K562 (cell line): ENCODE results near the gene TXNDC9. TPM values are rescaled to one million over a fixed set of nuclear protein-coding genes. Genes with fewer than 3 reads are reported as not detected.
A peak's percentile ranks its signal among the peaks of the same experiment; 100 is the strongest.

Experiments
- CUX1 ChIP-seq: fragments of 200-800 bp; sonication (Bioruptor generic); IDR thresholded peaks from 2 replicates; pipeline ENCODE4 v1.6.1; 2016; ENCODE audit warnings: missing genetic modification characterization, missing compliant biosample characterization
- E2F3 ChIP-seq: fragments of 250-450 bp; sonication (Bioruptor Pico); IDR thresholded peaks from 2 replicates; pipeline ENCODE4 v1.4.0; 2020; ENCODE audit warnings: mild to moderate bottlenecking
- ESRRA ChIP-seq: fragments of 450-650 bp; IDR thresholded peaks from 2 replicates; pipeline ENCODE4 v1.6.1; 2014; ENCODE audit warnings: low read depth, mild to moderate bottlenecking, moderate library complexity, borderline replicate concordance
- HOXB6 ChIP-seq: fragments of 250-450 bp; sonication (Bioruptor Pico); IDR thresholded peaks from 2 replicates; pipeline ENCODE4 v1.5.1; 2022; ENCODE audit warnings: mild to moderate bottlenecking, borderline replicate concordance
- MCM5 ChIP-seq: fragments of 450-650 bp; IDR thresholded peaks from 2 replicates; pipeline ENCODE4 v1.6.1; 2016; ENCODE audit warnings: low read depth
- MEF2D ChIP-seq: conservative IDR thresholded peaks from 2 replicates; pipeline ENCODE4 v1.6.1; 2016; ENCODE audit warnings: low read depth, missing genetic modification characterization, missing compliant biosample characterization
- MXD1 ChIP-seq: fragments of 250-450 bp; sonication (Bioruptor Pico); IDR thresholded peaks from 2 replicates; pipeline ENCODE4 v1.8.0; 2021; ENCODE audit warnings: borderline replicate concordance, mild to moderate bottlenecking, moderate library complexity; ENCODE audit not compliant: poor library complexity, severe bottlenecking
- STAT5A ChIP-seq: IDR thresholded peaks from 2 replicates; pipeline ENCODE4 v1.6.1; 2012; ENCODE audit warnings: low read length, inconsistent platforms, borderline replicate concordance
- TAF15 ChIP-seq: fragments of 200-400 bp; formaldehyde crosslinking; IDR thresholded peaks from 2 replicates; pipeline ENCODE4 v1.6.1; 2017; ENCODE audit warnings: mild to moderate bottlenecking, low read depth, low read length, moderate library complexity
- TFAP4 ChIP-seq: sonication (generic); formaldehyde crosslinking; IDR thresholded peaks from 2 replicates; pipeline ENCODE4 v1.8.0; 2022; ENCODE audit warnings: missing genetic modification reagents, mild to moderate bottlenecking, moderate library complexity, borderline replicate concordance
- ZNF124 ChIP-seq: sonication (generic); formaldehyde crosslinking; IDR thresholded peaks from 2 replicates; pipeline ENCODE4 v1.8.1; 2022; ENCODE audit warnings: missing genetic modification reagents
- ZNF174 ChIP-seq: fragments of 250-450 bp; sonication (Bioruptor Pico); IDR thresholded peaks from 2 replicates; pipeline ENCODE4 v1.4.0; 2020; ENCODE audit warnings: mild to moderate bottlenecking
- ZNF184 ChIP-seq: sonication (generic); formaldehyde crosslinking; IDR thresholded peaks from 2 replicates; pipeline ENCODE4 v1.5.0; 2020; ENCODE audit warnings: missing genetic modification reagents
- ZNF311 ChIP-seq: fragments of 250-450 bp; sonication (Bioruptor Pico); IDR thresholded peaks from 2 replicates; pipeline ENCODE4 v1.4.0; 2020; ENCODE audit warnings: mild to moderate bottlenecking, moderate library complexity
- ZNF639 ChIP-seq, 2 experiments: fragments of 200-800 bp in 1 of 2; sonication (Bioruptor generic) in 1 of 2; sonication (generic) in 1 of 2; formaldehyde crosslinking in 1 of 2; IDR thresholded peaks in 1 of 2; conservative IDR thresholded peaks in 1 of 2; 2 replicates each; pipeline versions ENCODE4 v1.5.0 to v1.6.1; 2016 to 2020; ENCODE audit warnings: missing compliant biosample characterization in 1 of 2, missing genetic modification characterization in 1 of 2, missing genetic modification reagents in 1 of 2
- ZNF717 ChIP-seq: fragments of 250-450 bp; sonication (Bioruptor Pico); IDR thresholded peaks from 2 replicates; pipeline ENCODE4 v1.5.0; 2021
- ZNF780A ChIP-seq: fragments of 250-450 bp; sonication (Bioruptor Pico); IDR thresholded peaks from 2 replicates; pipeline ENCODE4 v1.5.0; 2021; ENCODE audit warnings: mild to moderate bottlenecking
- polyA plus RNA-seq, 8 experiments: library from polyadenylated mRNA; depleted of rRNA in 4 of 8; stranded (reverse) in 5 of 8; unstranded in 3 of 8; fragments of >200 nt; fragmentation: Nextera tagmentation in 2 of 8; fragmentation: Illumina TruSeq in 1 of 8; extraction: Ambion mirVana in 2 of 8; extraction: Trizol in 1 of 8; gene quantifications; 2 replicates each; pipeline versions ENCODE4 v1.2.1 to v1.2.3, GENCODE V29; 2011 to 2014; ENCODE audit warnings: inconsistent platforms in 1 of 8, missing spikeins in 1 of 8
- total RNA-seq, 7 experiments: library from RNA; depleted of rRNA in 6 of 7; stranded (reverse); fragments of >200 nt in 6 of 7; fragmentation: Illumina TruSeq in 2 of 7; extraction: Trizol in 2 of 7; gene quantifications; 2 replicates each; pipeline versions ENCODE4 v1.2.1 to v1.2.3, GENCODE V29; 2011 to 2021; ENCODE audit warnings: low replicate concordance in 1 of 7
- TF ChIP-seq, protein P1 (sequence below): IDR thresholded peaks from 2 replicates; pipeline ENCODE4 v1.6.1; 2014; ENCODE audit warnings: antibody characterized with exemption

TXNDC9 gene
- total and polyA plus RNA-seq, 9 of the 15 experiments (the other 6 are each of a cell fraction or from before 2014, with no cell fraction given) = 37.5 to 211 (median 65.5) TPM

GRCh38 chr2:99335911-99336803 is at the start of gene TXNDC9 (continued):
- TF ChIP-seq HOXB6 (CRISPR knock-in tag) (no peak), ZNF174 (CRISPR knock-in tag) (no peak), TFAP4 (peak; percentile 96), E2F3 (CRISPR knock-in tag) (no peak), ZNF124 (CRISPR knock-in tag) (no peak), STAT5A (no peak; the same call in 1 of the 2 replicates), MCM5 (no peak), MXD1 (CRISPR knock-in tag) (no peak), MEF2D (0 out of 2 replicates have a peak, but pooled peaks have one; percentile 37), ZNF311 (CRISPR knock-in tag) (no peak), ZNF780A (CRISPR knock-in tag) (no peak), ZNF184 (no peak), TAF15 (no peak), ZNF639 (CRISPR knock-in tag; conservative IDR thresholded peaks at IDR 0.05 in 1 of 2, IDR thresholded peaks at IDR 0.05 in 1 of 2) (peak in 1 of 2 experiments; percentile 54; a peak in 1 of 4 replicates), ZNF717 (CRISPR knock-in tag) (no peak), CUX1 (no peak), ESRRA (no peak)
- TF ChIP-seq, protein P1, sequence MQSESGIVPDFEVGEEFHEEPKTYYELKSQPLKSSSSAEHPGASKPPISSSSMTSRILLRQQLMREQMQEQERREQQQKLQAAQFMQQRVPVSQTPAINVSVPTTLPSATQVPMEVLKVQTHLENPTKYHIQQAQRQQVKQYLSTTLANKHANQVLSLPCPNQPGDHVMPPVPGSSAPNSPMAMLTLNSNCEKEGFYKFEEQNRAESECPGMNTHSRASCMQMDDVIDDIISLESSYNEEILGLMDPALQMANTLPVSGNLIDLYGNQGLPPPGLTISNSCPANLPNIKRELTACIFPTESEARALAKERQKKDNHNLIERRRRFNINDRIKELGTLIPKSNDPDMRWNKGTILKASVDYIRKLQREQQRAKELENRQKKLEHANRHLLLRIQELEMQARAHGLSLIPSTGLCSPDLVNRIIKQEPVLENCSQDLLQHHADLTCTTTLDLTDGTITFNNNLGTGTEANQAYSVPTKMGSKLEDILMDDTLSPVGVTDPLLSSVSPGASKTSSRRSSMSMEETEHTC = no peak
